ENCODE results near the gene OSBPL1A. TPM values are rescaled to one million over a fixed set of nuclear protein-coding genes. Genes with fewer than 3 reads are reported as not detected.

OSBPL1A gene
- total and polyA plus RNA-seq, 2 donors from 2014 or later: 27.0 to 40.3 TPM

DNA sequence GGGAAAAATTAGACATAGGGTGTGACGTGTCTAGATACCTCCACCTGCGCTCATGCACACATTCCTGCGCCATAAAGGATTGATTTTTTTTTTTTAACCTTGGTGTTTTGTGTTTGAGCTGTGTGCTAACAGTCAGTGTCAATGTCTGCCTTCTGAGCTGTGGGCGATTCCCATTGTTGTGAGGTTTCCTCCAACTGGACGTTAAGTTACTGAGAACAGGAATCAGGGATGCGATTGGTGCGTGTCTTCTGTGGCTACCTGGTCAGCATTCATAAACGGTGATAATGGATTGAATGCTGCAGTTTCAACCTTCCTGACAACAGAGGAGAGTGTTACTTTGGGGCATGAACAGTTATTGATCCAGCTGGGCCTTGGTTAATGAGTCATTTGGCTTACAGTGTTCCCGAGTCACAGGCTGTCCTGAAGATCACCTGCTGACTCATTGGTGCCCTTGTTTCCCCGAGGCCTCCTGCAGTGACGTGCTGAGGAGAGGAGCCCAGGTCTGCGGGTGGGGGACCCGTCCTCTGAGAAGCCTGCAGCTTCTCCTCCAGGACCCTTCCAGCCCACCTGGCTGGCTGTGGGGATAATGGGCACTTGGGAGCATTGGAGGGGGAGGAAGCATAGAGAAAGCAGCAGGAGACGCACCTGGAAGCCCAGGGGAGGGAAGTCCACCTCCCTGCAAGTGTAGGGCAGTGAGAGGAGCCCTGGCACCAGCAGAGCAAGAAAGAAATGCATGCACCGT, 284.6 kb downstream of the OSBPL1A start:
- Histone ChIP-seq H3K27ac (ENCODE audit: low read depth in 2 of 2, low read length in 2 of 2) (no peak overlapping the region), H3K36me3 (ENCODE audit: control insufficient read depth in 2 of 3, insufficient read depth in 3 of 3, low read length in 3 of 3) (no peaks in the 10 kb centered on the region), H3K27me3 (ENCODE audit: control insufficient read depth, insufficient read depth, low read length) (no peaks in the 10 kb centered on the region), H3K9ac (ENCODE audit: low read length in 3 of 3) (no peak overlapping the region), H3K9me3 (ENCODE audit: control insufficient read depth in 2 of 3, insufficient read depth in 1 of 3, low read length in 3 of 3) (no peaks in the 10 kb centered on the region), H3K4me3 (ENCODE audit: low read length in 3 of 3) (no peak overlapping the region), H3K4me1 (ENCODE audit: control insufficient read depth in 2 of 3, insufficient read depth in 2 of 3, low read depth in 1 of 3, low read length in 3 of 3) (no peaks in the 10 kb centered on the region)
- TF ChIP-seq, protein P1, sequence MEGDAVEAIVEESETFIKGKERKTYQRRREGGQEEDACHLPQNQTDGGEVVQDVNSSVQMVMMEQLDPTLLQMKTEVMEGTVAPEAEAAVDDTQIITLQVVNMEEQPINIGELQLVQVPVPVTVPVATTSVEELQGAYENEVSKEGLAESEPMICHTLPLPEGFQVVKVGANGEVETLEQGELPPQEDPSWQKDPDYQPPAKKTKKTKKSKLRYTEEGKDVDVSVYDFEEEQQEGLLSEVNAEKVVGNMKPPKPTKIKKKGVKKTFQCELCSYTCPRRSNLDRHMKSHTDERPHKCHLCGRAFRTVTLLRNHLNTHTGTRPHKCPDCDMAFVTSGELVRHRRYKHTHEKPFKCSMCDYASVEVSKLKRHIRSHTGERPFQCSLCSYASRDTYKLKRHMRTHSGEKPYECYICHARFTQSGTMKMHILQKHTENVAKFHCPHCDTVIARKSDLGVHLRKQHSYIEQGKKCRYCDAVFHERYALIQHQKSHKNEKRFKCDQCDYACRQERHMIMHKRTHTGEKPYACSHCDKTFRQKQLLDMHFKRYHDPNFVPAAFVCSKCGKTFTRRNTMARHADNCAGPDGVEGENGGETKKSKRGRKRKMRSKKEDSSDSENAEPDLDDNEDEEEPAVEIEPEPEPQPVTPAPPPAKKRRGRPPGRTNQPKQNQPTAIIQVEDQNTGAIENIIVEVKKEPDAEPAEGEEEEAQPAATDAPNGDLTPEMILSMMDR (IDR thresholded peaks at IDR 0.05; ENCODE audit: borderline replicate concordance, extremely low read depth, insufficient read depth): no peak
- DNase-seq (no peak), FAIRE-seq (no peak)
- intact Hi-C loops (cut with DNase I): no loop called here

DNA sequence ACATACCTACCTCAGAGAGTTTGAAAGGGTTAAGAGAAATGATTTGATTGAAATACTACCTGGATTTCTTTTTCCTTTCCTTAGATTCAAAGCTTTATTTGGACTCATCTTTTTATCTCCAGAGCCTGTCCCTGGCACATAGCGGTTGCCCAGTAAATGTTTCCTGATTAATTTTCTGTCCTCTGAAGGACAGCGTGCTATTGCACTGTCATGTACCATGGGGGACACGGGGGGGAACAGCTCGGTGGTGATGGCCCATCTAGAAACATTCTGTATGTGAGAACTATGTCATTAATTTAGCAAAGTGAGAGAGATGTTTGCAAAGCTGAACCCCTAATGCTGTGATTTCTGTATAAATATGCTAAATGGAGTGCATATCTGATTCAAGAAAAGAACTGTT, 285.2 kb downstream of the OSBPL1A start:
- intact Hi-C loops (cut with DNase I): no loop called here

More for the DNA sequence above, 285.2 kb downstream of the OSBPL1A start:
- no peaks in the 10 kb centered on the region for H3K36me3 ChIP-seq (ENCODE audit: control insufficient read depth in 2 of 3, insufficient read depth in 3 of 3, low read length in 3 of 3)
- H3K9me3 ChIP-seq (ENCODE audit: control insufficient read depth in 2 of 3, insufficient read depth in 1 of 3, low read length in 3 of 3): no peaks in the 10 kb centered on the region
- TF ChIP-seq, protein P1 (IDR thresholded peaks at IDR 0.05; ENCODE audit: borderline replicate concordance, extremely low read depth, insufficient read depth): no peak
- H3K4me3 ChIP-seq (ENCODE audit: low read length in 3 of 3): no peak overlapping the region
- no peaks in the 10 kb centered on the region for H3K4me1 ChIP-seq (ENCODE audit: control insufficient read depth in 2 of 3, insufficient read depth in 2 of 3, low read depth in 1 of 3, low read length in 3 of 3)
- FAIRE-seq (no peak), DNase-seq (no peak)
- H3K27me3 ChIP-seq (ENCODE audit: control insufficient read depth, insufficient read depth, low read length): no peaks in the 10 kb centered on the region
- no peak overlapping the region for H3K27ac ChIP-seq (ENCODE audit: low read depth in 2 of 2, low read length in 2 of 2)
- no peak overlapping the region for H3K9ac ChIP-seq (ENCODE audit: low read length in 3 of 3)

Small RNAs within 50 kb of the gene (microRNA-seq; reads per million reads assigned to microRNA genes)
- 1.7 reads per million for gene MIR320C2

Other genes with a start within 250 kb of the OSBPL1A start
- gene IMPACT, start 28.8 kb upstream of the OSBPL1A start, total RNA-seq: 38.0 TPM
- gene IMPACT, start 28.8 kb upstream of the OSBPL1A start, polyA plus RNA-seq (ENCODE audit: insufficient read depth, low read depth, low replicate concordance): 21.7 TPM
- gene HRH4, start 62.8 kb upstream of the OSBPL1A start, total RNA-seq: not detected
- not detected for gene HRH4, start 62.8 kb upstream of the OSBPL1A start, polyA plus RNA-seq (ENCODE audit: insufficient read depth, low read depth, low replicate concordance)

Data from kidney (tissue), 14 donors.